GM18499 (cell line): Measurements from ENCODE around the gene ACACB.
"Not testable (repeated sequence)": the region's sequence is repeated elsewhere in the genome, so short reads cannot be mapped to it uniquely, and the experiment has no call there.

Source experiments
- ATAC-seq: cut with Tn5 transposase; IDR thresholded peaks from one replicate; pipeline ENCODE4 v1.9.1; 2021; ENCODE audit warnings: moderate number of reproducible peaks; ENCODE audit not compliant: insufficient read depth, unreplicated experiment

ACACB gene

GRCh38 chr12:109169686-109170085 is 53.3 kb downstream of the ACACB start:
- no peak for ATAC-seq

DNA sequence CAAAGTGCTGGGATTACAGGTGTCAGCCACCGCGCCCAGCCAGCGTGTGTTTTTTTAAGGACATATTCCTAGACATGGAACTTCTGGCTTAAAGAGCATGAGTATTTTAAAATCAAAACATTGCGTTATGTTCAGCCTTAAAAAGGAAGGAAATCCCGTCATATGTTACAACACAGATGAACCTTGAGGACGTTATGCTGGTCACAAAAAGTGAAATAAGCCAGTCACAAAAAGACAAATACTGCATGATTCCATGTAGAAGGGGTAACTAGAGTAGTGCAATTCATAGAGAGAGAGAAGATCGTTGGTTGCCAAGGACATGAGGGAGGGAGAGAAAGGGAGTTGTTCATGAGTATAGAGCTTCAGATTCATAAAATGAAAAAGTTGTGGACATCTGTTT is 53.9 kb downstream of the ACACB start:
- no peak for ATAC-seq

GRCh38 chr12:109172787-109173186 is 56.4 kb downstream of the ACACB start:
- ATAC-seq: not testable (repeated sequence)

DNA sequence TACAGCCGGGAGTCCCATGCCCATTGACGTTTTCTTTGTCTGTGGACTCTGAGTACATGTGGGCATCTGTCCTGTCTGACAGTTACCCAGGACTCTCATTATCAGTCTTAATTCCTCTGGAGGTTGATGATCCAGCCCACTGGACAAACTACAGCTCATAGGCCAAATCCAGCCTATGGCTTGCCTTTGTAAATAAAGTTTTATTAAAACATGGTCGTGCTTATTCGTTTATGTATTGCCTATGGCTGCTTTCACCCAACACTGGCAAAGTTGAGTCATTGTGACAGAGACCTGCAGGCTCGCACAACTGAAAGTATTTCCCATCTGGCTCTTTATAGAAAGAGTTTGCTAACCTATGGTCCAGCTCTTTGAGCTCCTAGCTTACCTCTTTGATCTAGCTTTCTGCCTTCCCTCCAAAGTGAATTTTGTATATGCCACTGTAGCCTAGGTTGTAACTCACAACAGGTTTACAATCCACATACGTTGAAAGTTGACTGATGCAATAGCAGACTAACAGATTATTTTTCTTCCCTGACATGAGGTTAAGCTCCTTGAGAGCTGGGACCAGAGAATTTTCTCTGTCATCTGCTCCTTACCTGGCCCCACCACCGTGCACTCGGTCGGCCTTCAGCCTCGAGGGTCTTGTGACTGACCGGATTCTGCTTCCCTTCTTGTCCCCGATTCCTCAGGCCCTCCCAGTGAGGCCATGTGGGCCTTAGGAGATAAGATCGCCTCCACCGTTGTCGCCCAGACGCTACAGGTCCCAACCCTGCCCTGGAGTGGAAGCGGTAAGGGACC is 57.3 kb downstream of the ACACB start:
- no peak for ATAC-seq

DNA sequence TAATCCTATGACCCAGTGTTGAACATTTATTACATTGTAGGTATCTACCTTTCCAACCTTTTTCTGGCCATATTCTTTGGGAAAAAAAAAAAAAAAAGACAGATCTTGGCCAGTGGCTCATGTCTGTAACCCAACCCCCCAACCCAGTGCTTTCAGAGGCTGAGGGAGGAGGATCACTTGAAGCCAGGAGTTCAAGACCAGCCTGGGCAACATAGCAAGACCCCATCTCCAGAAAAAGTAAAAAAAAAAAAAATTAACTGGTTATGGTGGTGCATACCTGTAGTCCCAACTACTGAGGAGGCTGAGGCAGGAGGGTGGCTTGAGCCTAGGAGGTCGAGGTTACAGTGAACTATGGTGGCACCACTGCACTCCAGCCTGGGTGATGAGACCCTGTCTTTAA is 58.1 kb downstream of the ACACB start:
- ATAC-seq: no peak

DNA sequence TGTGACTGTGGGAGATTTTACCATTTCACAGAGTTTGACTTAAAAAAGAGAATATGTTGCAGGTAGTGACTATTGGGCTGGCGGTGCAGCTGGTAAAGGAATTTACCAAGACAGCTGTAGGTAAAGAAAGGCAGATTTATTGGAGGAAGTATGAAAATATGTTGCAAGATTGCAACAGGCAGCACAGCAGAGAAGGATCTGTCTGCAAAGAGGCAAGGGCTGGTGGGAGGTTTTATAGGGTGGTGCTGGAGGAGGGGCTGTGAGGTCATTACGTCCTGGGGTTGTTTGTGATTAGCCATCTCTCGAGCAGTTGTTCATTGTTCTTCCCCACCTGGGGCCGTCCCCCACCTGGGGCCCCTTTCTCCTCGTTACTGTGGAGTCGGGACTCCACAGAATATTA is 62.1 kb downstream of the ACACB start:
- ATAC-seq: no peak

DNA sequence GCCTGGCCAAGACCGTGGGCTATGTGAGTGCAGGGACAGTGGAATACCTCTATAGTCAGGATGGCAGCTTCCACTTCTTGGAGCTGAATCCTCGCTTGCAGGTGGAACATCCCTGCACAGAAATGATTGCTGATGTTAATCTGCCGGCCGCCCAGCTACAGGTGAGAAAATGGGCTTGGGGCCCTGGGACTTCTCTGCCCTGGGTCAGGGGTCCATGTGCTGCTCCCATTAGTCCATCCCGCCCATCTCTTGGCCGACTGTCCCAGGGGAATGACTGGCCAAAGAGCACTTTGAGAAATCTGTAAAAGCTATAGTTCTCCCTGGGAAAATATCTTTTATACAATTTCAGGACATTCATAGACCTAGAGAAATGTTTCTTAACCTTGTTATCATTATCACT is 63.5 kb downstream of the ACACB start:
- ATAC-seq: no peak

DNA sequence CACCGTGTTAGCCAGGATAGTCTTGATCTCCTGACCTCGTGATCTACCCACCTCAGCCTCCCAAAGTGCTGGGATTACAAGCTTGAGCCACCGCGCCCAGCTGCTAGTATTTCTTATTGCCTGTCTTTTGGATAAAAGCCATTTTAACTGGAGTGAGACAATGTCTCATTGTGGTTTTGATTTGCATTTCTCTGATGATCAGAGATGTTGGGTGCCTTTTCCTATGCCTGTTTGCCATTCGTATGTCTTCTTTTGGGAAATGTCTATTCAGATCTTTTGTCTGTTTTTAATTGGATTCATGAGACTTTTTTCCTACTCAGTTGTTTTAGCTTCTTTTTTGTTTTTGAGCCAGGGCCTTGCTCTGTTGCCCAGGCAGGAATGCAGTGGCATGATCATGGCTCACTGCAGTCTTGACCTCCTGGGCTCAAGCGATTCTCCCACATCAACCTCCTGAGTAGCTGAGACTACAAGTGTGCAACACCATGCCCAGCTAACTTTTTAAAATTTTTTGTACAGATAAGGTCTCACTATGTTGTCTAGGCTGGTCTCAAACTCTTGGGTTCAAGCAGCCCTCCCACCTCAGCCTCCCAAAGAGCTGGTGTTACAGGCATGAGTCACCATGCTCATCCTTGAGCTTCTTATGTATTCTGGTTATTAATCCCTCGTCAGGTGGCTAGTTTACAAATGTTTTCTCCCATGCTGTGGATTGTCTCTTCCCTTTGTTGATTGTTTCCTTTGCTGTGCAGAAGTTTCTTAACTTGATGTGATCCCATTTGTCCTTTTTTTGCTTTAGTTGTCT is 65.9 kb downstream of the ACACB start:
- no peak for ATAC-seq

DNA sequence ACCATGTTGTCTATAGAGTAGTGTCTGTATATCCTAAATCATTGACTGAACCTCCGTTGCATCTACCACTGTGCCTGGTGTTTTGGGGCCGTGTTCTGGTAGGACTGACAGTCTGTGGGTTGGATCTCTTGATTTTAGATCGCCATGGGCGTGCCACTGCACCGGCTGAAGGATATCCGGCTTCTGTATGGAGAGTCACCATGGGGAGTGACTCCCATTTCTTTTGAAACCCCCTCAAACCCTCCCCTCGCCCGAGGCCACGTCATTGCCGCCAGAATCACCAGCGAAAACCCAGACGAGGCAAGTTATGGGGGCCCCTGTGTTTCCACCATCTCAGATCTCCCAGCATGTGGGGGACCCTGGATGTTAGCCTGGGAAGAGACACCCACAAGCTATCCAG is 69.1 kb downstream of the ACACB start:
- no peak for ATAC-seq

DNA sequence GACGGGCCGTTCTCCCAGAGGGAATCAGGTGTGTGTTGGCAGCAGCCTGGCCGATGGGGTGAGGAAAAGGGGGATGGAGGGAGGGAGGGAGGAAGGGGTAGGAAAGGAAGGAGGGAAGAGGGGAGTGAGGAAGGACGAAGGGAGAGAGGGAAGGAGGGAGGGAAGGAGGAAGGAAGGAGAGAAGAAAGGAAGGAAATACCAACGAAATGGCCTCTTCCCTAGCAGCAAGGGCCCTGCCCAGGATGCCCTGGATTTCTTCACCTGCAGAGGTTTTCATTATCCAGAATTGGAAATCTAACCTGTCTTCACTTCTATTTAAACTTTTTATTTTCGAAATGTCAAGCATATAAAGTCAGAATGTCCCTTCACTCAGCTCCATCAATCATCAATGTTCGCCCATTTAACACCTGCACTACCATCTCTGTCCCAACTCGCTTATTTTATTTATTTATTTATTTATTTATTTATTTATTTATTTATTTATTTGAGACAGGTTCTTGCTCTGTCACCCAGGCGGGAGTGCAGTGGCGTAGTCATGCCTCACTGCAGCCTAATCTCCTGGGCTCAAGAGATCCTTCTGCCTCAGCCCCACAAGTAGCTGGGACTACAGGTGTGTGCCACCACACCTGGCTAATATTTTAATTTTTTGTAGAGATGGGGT is 70.7 kb downstream of the ACACB start:
- no peak for ATAC-seq

DNA sequence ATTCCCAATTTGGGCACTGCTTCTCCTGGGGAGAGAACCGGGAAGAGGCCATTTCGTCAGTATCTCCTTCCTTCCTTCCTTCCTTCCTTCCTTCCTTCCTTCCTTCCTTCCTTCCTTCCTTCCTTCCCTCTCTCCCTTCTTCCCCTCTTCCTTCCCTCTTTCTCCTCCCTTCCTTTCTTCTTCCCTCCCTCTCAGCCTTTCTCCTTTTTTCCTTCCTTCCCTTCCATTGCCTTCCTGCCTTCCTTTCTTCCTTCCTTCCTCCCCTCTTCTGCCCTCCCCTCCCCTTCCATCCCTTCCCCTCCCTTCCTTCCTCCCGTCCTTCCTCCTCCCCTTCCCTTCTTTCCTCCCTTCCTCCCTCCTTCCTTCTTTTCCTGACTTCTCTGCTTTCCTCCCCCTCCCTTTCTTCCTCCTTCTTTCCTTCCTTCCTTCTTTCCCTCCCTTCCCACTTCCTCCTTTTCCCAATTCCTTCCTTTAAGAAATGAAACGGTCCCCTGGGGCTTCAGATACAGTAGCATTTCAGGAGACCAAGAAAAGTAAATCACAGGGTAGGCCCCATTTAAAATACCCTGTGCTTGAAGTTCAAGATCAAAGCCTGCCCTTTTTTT is 71.8 kb downstream of the ACACB start:
- ATAC-seq: no peak

DNA sequence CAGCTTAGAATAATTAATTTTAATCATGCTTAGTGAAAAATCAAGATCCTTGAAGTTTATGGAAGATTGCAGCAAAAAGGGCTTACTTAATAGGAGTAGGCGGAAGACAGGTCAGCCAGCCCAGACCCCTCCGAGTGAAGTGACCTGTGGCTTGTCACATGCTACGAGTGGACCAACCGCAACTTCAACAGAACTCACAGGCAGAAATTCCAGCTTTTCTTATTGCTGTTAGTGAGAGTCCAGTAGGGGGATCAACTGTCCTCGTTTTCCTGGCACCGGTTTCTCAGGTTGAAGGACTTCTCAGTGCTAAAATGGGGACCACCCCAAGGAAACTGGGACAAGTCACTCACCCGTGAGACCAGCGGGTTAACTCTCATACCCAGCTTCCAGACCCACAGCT is 72.9 kb downstream of the ACACB start:
- no peak for ATAC-seq

DNA sequence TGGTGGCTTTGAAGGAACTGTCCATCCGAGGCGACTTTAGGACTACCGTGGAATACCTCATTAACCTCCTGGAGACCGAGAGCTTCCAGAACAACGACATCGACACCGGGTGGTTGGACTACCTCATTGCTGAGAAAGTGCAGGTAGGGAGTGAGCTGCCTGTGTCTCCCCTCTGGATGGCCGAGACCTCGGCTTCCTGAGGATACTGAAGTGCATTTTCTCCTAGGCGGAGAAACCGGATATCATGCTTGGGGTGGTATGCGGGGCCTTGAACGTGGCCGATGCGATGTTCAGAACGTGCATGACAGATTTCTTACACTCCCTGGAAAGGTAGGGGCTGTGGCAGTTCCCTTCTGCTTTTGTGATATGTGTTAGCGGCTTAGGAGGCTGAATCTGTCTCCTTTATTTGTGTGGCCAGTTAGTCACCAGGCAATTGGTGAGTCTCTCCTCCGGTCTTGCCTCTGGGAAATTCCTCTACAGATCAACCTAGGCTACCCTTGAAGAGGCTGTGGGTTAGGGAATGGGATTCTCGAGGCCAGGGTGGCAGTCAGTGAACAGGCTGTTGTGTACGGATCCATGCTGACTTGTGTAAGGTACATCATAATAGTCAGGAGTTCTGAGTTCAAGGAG is 75.3 kb downstream of the ACACB start:
- ATAC-seq: no peak

DNA sequence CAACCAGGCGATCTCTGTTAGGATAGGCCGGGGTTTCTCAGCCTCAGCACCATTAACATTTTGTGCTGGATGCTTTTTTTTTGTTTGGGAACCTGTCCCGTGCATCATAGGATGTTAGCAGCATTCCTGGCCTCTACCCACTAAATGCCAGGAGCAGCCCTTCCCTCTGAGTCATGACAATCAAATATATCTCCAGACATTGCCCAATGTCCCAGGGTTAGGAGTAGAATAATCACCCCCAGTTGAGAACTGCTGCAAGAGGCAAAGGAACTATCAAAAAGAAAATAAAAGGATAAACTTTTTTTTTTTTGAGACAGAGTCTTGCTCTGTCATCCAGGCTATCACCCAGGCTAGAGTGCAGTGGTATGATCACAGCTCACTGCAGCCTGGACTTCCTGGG is 76.0 kb downstream of the ACACB start:
- no peak for ATAC-seq

GRCh38 chr12:109193896-109194295 is 77.5 kb downstream of the ACACB start:
- no peak for ATAC-seq

DNA sequence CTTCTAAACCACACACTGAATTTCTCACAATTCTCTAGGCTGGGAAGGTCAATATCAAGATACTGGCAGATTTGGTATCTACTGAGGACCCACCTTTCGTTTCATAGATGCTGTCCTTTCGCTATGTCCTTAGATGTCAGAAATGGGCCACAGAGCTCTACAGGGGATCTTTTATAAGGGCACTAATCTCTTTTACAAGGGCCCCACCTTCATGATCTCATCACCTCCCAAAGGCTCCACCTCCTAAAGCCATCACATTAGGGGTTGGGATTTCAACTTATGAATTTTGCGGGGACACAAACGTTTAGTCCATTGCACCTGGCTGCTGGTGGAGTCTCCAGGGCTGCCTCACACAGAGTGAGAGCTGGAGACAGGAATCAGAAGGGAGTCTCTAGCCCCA is 79.9 kb downstream of the ACACB start:
- no peak for ATAC-seq

DNA sequence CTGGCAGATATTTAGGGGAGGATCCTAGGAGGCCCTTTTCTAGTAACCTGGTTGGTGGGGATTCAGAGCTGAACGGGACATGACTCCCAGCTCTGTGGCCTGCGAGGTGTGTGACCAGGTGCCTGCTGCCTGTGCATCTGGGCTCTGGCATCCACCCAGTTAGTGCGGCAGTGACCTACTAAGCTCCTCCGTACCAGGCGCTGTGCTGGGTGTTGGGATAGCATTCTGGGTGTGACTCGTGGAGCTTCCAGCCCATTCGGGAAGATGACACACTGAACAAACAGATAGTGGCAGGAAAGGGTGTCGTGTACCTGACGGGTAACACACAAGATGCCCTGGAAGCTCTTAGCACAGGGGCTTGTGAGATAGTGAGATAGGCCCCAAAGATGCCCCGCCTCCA is 80.9 kb downstream of the ACACB start:
- no peak for ATAC-seq

DNA sequence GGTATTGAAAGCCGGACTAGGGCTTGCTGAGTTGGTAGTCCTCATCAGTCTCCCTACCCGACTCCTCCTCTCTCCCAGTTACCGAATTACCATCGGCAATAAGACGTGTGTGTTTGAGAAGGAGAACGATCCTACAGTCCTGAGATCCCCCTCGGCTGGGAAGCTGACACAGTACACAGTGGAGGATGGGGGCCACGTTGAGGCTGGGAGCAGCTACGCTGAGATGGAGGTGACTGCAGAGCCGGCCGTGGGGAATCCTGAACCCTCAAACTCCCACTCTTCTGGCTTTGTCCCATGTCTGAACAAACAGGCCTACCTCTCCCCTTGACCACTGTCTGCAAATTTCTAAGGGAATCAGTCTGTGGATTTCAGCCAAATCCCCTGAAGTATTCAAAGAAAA is 82.9 kb downstream of the ACACB start:
- ATAC-seq: no peak

- no peak for ATAC-seq
Observed at GRCh38 chr12:109200825-109201495, 84.6 kb downstream of the ACACB start.

GRCh38 chr12:109201496-109201885 is 85.1 kb downstream of the ACACB start:
- no peak for ATAC-seq
